NOMO-1 treated with dmso at 0.1 percent for 144 hours (cell line): ENCODE measurements around the gene CPA2.

Experiments
- DNase-seq: peaks from one replicate; lab custom pipeline; 2025; ENCODE audit not compliant: unreplicated experiment; lab: John Stamatoyannopoulos, UW

Gene CPA2

DNA sequence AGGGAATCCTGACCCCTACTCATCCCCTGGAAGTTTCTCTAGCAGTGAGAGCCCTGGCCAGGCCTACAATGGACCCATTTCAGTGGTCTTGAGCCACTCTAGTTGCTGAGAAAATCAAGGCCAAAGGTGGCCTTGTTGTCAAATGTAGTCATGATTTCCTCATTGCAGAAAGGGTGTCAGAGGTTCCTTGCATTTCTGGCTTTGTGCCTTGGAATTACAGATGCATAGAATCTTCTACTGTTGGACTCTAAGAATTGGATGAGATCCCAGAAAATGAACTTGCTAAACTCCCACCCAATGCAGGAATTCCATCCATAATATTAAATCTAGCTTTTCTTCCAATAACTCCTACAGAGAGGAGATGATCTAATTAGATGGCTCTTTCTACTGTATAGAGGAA lies 12.2 kb downstream of the CPA2 start:
- DNase-seq, result no peak

DNA sequence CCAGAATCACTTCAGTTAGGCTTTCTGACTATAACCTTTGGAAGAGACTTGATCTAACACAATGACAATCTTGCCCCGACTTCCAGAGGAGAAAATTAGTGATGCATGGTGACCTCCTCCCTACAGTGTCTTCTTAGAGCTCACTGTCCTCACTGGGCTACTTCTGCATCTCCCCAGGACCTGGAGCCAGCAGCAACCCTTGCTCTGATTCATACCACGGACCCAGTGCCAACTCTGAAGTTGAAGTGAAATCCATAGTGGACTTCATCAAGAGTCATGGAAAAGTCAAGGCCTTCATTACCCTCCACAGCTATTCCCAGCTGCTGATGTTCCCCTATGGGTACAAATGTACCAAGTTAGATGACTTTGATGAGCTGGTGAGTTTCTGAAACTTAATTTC lies 12.6 kb downstream of the CPA2 start:
- no peak for DNase-seq

DNA sequence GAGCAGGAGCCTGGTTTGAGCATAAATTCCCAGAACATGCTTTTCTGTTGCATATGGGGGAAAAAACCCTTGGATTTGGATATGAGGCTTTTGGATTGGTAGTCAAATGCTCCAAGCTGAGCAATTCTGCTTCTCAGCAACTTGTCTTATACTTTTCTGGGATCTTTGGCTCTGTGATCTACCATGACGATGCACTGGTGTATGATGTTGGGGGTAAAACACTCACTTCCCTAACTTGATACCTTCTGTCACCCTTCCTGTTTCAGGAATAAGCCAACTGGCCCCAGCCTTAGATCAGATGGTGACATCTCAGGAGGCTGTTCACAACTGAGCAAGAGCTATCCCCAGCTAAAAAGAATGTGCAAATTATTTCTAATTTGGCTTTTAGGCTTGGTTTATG lies 13.2 kb downstream of the CPA2 start:
- DNase-seq, result no peak

DNA sequence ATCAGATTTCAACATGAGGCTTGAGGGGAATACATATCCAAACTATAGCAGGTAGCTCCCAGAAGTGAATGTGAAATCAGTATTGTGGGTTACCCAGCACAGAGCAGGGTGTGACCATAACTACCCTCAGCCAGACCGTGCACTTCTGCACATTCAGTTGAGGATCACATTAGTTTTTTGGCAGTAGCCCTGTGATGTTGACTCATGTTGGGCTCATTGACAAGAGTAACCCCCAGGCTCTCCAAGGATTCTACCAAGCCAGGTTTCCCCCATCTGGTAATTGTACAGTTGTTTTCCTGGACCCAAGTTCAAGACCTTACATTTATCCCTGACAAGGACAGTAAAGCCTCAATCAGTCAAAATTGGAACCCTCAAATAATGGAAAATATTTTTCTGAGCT lies 14.6 kb downstream of the CPA2 start:
- no peak for DNase-seq

DNA sequence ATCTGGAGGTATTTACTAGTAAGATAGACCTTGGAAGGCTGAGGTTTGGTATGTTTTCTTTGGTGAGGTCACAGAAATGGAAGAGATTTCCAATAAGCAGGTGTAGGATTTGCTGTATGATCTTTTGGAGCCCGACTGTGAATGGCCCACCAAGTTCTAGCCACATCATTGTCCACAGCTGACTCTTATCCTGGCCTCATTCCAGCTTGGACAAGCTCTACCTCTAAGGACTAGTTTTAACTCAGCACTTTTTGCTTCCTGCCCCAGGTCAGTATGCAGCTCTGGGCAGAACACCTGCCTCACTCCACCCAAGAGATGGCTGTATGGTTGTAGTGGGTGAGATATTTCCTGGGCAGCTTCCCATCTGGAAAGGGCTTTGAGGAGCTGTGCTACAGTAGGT lies 20.2 kb downstream of the CPA2 start:
- DNase-seq, result no peak

DNA sequence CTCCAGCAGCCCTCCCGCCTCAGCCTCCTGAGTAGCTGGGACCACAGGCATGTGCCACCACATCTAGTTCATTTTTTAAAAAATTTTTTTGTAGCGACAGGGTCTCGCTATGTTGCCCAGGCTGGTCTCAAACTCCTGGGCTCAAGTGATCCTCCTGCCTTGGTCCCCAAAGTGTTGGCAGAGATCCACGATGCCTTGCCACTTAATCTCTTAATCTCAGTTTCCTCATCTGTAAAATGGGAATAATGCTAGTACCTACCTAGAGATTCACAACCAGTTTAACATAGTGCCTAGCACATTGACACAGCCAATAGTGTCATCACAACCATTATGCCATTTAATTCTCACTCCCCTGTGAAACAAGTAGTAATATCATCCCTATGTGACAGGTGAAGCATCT lies 21.5 kb downstream of the CPA2 start:
- no peak for DNase-seq

DNA sequence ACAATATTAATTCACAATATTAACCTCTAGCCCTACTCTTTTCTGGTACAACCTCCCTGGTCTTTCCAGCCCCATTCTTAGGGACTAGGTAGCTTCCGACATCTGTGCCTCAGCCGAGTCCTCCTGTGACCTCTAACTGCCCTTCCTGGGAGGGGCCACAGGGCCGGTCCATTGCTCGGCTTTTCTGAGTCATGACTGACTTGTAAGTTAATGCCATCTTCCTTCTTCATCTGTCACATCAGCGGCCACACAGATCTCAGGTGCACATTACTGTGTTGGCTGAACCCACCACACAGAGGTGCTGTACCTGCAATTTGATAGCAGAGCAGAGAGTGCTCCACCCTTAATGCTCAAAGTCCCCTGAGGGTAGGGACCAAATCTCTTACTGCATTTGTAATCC lies 22.2 kb downstream of the CPA2 start:
- no peak for DNase-seq

DNA sequence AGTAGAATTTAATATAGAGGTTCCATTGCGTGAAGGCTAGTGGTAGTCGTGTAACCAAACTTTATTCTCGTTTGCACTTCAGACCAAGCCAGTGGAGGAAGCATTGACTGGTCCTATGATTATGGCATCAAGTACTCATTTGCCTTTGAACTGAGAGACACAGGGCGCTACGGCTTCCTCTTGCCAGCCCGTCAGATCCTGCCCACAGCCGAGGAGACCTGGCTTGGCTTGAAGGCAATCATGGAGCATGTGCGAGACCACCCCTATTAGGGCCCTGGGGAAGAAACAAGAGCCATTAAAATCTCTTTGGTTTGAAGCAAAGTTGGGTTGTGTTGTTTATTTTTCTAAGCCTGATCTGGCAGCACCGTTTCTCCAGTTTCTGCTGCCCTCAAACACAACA lies 22.8 kb downstream of the CPA2 start:
- DNase-seq, result no peak

DNA sequence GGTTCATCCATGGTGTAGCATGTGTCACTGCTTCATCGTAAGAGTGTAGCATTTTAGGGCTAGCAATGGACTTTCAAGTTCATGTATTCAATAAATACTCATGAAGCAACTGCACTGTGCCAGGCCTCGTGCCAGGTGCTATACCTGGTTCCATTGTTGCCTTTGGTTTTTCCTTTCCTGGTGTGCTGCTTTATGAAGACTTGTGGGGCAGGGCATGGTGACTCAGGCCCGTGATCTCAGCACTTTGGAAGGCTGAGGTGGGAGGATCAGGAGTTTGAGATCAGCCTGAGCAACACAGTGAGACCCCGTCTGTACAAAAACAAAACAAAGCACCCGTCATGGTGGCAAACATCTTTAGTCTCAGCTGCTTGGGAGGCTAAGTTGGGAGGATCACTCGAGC lies 24.1 kb downstream of the CPA2 start:
- no peak for DNase-seq

DNA sequence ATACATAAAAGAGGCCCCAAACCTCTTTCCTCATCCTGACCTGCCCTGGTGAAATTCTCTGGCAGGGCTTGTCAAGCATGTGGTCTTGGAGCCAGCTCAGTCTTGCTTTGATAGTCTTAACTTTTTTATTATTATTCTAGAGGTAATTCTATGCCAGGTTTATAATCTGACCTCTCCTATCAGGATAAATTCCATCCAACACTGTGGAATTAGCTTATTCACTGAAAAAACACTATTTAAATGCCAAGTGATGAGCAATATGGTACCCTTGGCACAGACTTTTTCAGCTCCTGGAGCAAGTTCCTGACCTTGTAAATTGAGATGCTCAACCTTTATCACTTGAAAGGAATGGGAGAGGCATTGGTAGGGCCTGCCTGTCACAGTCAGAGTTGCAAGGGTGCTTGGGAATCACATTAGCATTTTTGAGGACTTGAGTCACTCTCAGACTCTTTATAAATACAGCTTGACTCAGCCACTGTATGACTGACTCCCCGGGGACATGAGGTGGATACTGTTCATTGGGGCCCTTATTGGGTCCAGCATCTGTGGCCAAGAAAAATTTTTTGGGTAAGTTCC lies 26.1 kb downstream of the CPA2 start, which contains the start of gene CPA4:
Gene CPA4, plus strand, starts transcription at position 480 of the 576 bp plus-strand sequence. Its CDS starts 20 bp downstream, at position 500.
- DNase-seq, result no peak

DNA sequence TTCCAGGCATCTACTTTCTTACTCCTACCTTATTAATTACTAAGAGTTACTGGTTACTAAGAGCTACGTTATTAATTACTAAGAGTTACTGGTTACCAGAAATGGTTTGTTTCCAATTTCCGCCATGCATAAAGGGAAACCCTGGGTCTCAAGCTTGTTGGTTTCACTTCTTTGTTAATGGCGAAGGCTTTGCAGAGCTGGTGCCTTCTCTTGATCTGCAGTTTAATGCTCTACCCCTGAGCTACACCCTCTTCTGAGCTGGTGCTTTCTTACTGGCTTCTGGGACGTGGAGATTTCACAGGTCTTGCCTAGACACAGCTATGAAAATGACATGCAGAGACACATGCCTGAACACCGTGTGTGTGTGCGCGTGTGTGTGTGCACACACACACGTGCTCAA lies 26.9 kb downstream of the CPA2 start:
- no peak for DNase-seq

DNA sequence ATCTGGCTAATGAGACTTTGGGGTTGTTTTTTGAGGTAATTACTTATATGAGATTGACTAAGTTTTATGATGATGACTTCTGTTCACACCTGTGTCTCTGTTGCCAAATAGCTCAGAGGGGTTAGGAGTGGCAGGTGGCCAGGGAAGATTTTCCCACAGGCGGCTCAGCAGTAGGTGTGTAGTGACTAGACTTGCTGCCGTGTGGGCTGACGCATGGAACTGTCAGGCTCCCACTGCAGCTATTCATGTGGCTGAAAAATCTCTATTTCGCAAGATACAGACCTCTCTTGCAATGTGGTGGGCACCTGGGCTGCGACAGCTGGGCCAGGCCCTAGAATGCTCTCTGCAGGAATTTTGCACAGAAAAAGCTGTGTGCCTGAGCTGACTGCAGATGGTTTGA lies 27.7 kb downstream of the CPA2 start:
- DNase-seq, result no peak

DNA sequence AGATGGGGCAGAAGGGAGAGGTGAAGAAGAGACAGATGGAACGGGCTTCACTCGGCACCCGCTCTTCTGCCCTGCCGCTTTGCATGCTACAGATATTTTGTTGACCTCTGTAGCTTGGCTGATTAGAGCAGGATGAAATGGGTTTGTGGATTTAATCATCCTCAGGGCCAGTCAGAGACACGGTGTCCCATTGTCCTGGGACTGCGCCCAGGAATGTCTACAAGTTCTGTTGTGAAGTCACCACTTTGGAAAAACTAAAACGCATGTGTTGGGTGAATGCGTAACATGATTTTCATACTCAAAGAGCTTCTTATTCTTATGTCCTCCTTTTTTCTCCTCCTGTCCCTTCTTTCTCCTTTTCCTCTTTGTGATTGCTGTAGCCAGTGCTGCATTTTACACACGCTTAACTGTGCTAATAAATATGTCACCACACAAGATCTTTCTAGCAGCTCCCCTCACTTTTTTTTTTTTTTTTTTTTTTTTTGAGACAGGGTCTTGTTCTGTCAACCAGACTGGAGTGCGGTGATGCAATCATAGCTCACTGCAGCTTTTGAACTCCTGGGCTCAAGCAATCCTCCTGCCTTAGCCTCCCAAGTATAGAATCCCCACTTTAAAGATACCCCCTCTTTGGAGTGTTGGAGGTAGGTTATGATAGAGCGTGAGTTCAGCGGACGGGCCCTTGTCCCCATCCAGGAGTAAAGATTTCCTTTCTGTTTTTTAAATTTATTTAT lies 29.7 kb downstream of the CPA2 start:
- no peak for DNase-seq

DNA sequence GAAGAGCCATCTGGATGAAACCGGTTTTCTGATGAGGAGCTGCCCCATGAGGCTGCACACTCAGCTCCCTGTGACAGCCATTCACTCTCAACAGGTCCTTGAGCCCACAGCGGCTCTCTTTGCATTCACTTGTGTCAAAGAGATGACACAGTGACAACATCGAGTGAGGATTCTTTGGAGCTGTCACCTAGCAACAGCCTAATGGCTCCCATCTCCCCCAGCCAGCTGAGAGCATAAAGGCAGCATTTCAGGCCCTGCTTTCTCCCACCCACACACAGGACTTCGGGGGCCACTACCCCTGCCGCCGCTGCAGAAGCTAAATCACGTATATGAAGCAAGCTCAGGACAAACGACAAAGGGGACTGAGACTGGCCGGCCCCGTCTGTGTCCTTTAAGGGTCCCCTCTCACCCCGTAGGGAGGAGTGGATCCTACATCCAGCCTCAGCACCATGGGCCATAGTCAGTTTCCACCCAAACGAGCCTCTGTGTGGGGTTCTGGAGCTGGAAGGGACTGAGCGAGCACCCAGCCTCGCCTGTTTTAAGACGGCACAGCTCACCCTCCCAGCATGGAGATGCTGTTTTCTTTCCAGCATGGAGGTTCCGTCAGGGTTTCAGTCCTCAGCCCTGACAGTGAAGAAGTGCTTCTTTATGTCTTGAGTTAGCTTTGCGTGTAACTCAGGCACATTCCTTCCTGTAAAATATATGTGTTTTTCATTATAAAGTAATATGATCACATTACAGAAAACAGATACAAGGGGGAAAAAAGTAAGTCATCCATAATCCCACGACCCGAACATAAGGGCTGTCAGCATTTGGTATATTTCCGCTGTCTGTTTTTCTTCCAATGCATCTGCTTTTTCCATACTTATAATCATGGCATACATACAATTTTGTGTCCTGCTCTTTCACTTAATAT lies 31.2 kb downstream of the CPA2 start:
- no peak for DNase-seq

DNA sequence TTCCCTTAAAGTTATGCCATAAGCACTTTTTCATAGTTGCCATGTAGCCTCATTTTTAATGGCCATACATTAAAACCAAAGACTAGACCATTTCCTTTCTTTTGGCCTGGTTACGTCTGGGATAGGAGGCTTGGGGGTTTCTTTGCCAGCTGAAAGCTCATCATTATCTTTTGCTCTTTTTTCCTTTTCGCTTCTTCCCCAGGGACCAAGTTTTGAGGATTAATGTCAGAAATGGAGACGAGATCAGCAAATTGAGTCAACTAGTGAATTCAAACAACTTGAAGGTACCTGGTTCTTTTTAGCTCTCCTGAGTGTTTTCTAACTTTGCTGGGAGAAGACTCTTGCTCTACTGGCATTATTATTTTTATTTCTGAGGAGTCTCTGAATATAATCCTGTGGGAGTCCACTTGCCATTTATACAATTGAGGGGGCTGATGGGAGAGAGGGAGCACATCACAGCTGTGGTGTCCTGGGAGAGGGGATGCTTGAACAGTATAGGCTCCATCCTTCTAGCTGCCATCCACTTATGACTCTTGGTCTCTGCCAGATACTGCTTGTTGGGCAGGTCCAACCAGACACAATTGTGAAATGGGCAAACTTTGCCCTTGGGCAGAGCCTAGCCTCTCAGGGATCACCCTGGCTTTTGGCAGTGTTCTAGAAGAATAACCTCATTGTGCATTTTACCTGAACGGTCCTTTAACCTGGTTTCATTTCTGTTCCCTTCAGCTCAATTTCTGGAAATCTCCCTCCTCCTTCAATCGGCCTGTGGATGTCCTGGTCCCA lies 32.1 kb downstream of the CPA2 start:
- DNase-seq, result no peak

DNA sequence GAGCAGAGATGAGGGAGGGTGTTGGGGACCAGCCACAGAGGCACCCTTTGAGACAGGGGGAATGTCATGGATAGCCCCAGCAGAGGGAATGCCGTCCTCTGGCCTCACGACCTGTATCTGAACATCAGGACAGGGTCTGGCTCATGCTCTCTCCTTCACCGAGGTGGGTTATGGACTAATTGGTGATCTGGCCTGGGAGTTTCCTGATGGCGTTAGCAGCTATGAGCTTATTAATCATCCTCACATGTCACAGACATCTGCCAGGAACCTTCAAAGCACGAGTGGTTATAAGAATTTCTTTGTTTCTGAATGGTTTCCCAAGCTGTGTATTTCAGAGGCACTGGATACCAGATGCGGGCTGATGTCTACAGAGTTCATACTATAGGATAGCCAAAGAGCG lies 33.2 kb downstream of the CPA2 start:
- no peak for DNase-seq

DNA sequence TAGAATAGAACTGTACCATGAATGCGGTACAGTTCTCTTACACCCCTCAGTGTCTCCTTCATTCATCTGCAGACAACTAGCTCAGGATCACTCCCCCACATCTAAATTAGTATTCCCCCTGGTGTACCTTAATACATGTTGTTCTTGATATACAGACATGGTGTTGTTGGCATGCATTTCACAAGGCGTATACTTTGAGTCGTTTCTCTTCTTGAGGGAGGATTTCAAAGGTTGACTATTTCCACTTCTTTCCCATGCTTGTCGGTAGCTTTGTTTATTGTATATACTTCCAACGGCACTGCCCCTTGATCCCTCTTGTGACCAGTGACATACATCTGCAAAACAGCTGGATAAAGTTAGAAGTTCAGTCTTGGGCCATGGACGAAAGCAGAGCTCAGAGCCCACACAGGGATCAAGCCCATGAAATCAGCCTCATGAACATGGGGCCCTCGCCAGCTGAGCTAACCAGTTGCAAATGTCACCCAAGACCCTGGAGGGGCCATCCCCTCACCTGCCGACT lies 34.9 kb downstream of the CPA2 start:
- no peak for DNase-seq

DNA sequence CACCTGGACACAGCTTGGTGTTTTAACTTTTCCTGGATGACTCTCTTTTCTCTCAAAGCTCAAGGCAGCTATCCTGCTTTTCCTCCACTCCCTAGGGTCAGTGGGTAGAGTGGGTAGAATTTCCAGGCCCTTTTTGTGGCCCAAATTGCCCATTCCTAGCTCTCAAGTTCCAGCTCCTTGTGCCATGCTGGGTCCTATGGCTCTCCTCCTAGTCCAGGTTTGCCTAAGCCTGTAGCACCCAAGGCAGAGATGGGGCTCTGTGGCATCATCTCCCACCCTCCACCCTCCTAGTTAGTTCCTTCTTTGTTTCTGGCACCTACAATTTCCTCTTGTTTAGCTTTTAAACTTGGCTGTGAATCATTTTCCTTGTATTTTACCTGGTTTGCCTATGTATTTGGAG lies 36.0 kb downstream of the CPA2 start:
- DNase-seq, result no peak

DNA sequence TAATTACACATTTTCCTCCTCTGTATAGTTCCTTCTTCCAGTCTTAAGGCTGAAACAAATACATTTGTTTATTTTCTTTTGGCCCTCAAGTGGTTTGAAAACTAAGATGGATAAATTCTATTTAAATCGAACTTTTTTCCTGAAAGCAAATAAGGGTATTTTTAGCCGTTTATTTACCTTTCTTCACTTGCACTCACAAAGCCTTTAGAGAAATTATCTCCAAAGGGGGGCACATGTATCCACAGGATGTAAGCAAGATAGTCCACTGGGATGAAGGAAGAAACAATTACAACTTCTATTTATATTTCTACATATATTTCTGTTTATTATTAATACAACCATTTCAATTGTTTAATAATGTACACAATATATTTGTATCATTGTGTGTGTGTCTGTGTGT lies 36.5 kb downstream of the CPA2 start:
- no peak for DNase-seq

DNA sequence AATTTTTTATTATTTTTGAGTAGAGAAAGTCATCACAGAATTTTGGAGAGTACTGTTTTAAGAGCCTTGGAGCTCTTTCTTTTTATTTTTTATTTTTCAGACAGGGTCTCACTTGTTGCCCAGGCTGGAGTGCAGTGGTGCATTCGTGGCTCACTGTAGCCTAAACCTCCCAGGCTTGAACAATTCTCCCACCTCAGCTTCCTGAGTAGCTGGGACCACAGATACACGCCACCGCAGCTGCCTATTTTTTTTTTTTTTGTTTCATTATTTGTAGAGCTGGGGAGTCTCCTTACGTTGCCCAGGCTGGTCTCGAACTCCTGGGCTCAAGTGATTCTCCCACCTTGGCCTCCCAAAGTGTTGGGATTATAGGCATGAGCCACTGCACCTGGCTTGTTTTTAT lies 36.9 kb downstream of the CPA2 start:
- DNase-seq, result no peak

DNA sequence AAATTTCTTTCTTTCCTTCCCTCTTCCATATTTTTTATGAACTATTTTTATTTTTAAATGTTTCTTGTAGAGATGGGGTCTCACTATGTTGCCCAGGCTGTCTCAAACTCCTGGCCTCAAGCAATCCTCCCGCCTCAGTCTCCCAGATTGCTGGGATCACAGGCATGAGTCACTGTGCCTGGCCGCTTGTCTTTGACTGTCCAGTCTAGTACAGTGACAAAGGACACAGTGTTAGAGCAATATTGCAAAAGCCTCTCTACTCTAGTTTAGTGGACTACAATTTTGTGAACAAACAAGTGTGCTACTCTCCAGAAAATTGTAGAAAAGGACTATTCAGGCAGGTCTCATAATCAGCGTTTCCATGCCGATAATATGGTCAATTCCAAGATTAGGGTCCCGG lies 37.3 kb downstream of the CPA2 start:
- no peak for DNase-seq
